HG03280 (cell line): Measurements from ENCODE around the gene TAS2R5.
"Not testable (repeated sequence)": the region's sequence is repeated elsewhere in the genome, so short reads cannot be mapped to it uniquely, and the experiment has no call there.

ENCODE experiments used
- ATAC-seq: cut with Tn5 transposase; IDR thresholded peaks from one replicate; pipeline ENCODE4 v1.9.1; 2021; ENCODE audit warnings: mild to moderate bottlenecking, moderate library complexity; ENCODE audit not compliant: unreplicated experiment

Gene TAS2R5

GRCh38 chr7:141789917-141790316 lies at the start of gene TAS2R5:
Gene TAS2R5, plus strand, starts transcription at chr7:141790217. Its CDS starts 145 bp downstream, at chr7:141790362.
- no peak for ATAC-seq

GRCh38 chr7:141742229-141742628 lies 47.8 kb upstream of the TAS2R5 start:
- ATAC-seq, result no peak

- ATAC-seq, result no peak
These were observed 45.9 kb upstream of the TAS2R5 start for GRCh38 chr7:141744131-141744530.

- ATAC-seq, result no peak
These were observed 41.6 kb upstream of the TAS2R5 start for GRCh38 chr7:141748396-141748795.

GRCh38 chr7:141751904-141752303 lies 38.1 kb upstream of the TAS2R5 start:
- ATAC-seq, result not testable (repeated sequence)

- ATAC-seq, result no peak
These were observed 37.4 kb upstream of the TAS2R5 start for GRCh38 chr7:141752634-141753033.

GRCh38 chr7:141754939-141755338 lies 35.1 kb upstream of the TAS2R5 start:
- no peak for ATAC-seq

- no peak for ATAC-seq
These were observed 26.2 kb upstream of the TAS2R5 start, which contains the start of gene TAS2R3 for GRCh38 chr7:141763797-141764196. Gene TAS2R3, plus strand, starts transcription at chr7:141764097. Its CDS starts 62 bp downstream, at chr7:141764159.

- not testable (repeated sequence) for ATAC-seq
These were observed 19.9 kb upstream of the TAS2R5 start for GRCh38 chr7:141770083-141770583.

- ATAC-seq, result no peak
These were observed 13.6 kb upstream of the TAS2R5 start, which contains the start of gene TAS2R4 for GRCh38 chr7:141776374-141776773. Gene TAS2R4, plus strand, starts transcription at chr7:141776674. Its CDS starts 1,815 bp downstream, at chr7:141778489.

GRCh38 chr7:141785706-141786552 lies 4.1 kb upstream of the TAS2R5 start:
- no peak for ATAC-seq

- ATAC-seq, result no peak
These were observed 1.7 kb upstream of the TAS2R5 start for GRCh38 chr7:141788296-141788695.

GRCh38 chr7:141792526-141792925 lies 2.5 kb downstream of the TAS2R5 start:
- no peak for ATAC-seq

- ATAC-seq, result no peak
These were observed 30.1 kb downstream of the TAS2R5 start for GRCh38 chr7:141820067-141820466.

- not testable (repeated sequence) for ATAC-seq
These were observed 32.4 kb downstream of the TAS2R5 start for GRCh38 chr7:141822432-141822831.

- no peak for ATAC-seq
These were observed 47.7 kb downstream of the TAS2R5 start for GRCh38 chr7:141837683-141838082.

GRCh38 chr7:141838581-141838980 lies 48.6 kb downstream of the TAS2R5 start:
- ATAC-seq, result no peak

- no peak for ATAC-seq
These were observed 49.2 kb downstream of the TAS2R5 start for GRCh38 chr7:141839256-141839655.

GRCh38 chr7:141840708-141841107 lies 50.7 kb downstream of the TAS2R5 start:
- no peak for ATAC-seq
